SK-N-SH treated with all-trans-retinoic acid at 6 μM for 48 hours (cell line): ENCODE data around the gene ATG2A.

Experiments
- CREB5 ChIP-seq: fragments of 250-450 bp; sonication (Bioruptor Pico); IDR thresholded peaks from 2 replicates; pipeline ENCODE4 v1.5.1; 2020; ENCODE audit warnings: low read depth, mild to moderate bottlenecking, moderate library complexity
- CSDC2 ChIP-seq: fragments of 250-450 bp; sonication (Bioruptor Pico); IDR thresholded peaks from 2 replicates; pipeline ENCODE4 v1.5.0; 2020; ENCODE audit warnings: mild to moderate bottlenecking, moderate library complexity
- ESRRG ChIP-seq: fragments of 250-450 bp; sonication (Bioruptor Pico); IDR thresholded peaks from 2 replicates; pipeline ENCODE4 v1.6.1; 2021; ENCODE audit warnings: mild to moderate bottlenecking
- GLIS3 ChIP-seq: fragments of 250-450 bp; sonication (Bioruptor Pico); IDR thresholded peaks from 2 replicates; pipeline ENCODE4 v1.5.0; 2020; ENCODE audit warnings: mild to moderate bottlenecking, moderate library complexity
- OSR1 ChIP-seq: fragments of 250-450 bp; sonication (Bioruptor Pico); IDR thresholded peaks from 2 replicates; pipeline ENCODE4 v1.8.0; 2022; ENCODE audit warnings: moderate library complexity, mild to moderate bottlenecking, inconsistent platforms
- RARB ChIP-seq: fragments of 250-450 bp; sonication (Bioruptor Pico); IDR thresholded peaks from 2 replicates; pipeline ENCODE4 v1.8.0; 2021; ENCODE audit warnings: mild to moderate bottlenecking, moderate library complexity
- SNAI2 ChIP-seq: fragments of 250-450 bp; sonication (Bioruptor Pico); IDR thresholded peaks from 2 replicates; pipeline ENCODE4 v1.5.0; 2020; ENCODE audit warnings: mild to moderate bottlenecking, moderate library complexity
- TSHZ2 ChIP-seq: fragments of 250-450 bp; sonication (Bioruptor Pico); IDR thresholded peaks from 2 replicates; pipeline ENCODE4 v1.5.0; 2020; ENCODE audit warnings: mild to moderate bottlenecking, moderate library complexity
- ZC3H10 ChIP-seq: fragments of 250-450 bp; sonication (Bioruptor Pico); IDR thresholded peaks from 2 replicates; pipeline ENCODE4 v1.5.1; 2021; ENCODE audit warnings: mild to moderate bottlenecking, moderate library complexity
- ZFP3 ChIP-seq: fragments of 250-450 bp; sonication (Bioruptor Pico); IDR thresholded peaks from 2 replicates; pipeline ENCODE4 v1.5.0; 2020; ENCODE audit warnings: mild to moderate bottlenecking, moderate library complexity
- ZFP30 ChIP-seq: fragments of 450-650 bp; formaldehyde crosslinking; IDR thresholded peaks from 2 replicates; pipeline ENCODE4 v1.5.0; 2022; ENCODE audit warnings: mild to moderate bottlenecking, moderate library complexity
- TF ChIP-seq, protein P1 (sequence below): fragments of 250-450 bp; sonication (Bioruptor Pico); IDR thresholded peaks from 2 replicates; pipeline ENCODE4 v1.8.0; 2020; ENCODE audit warnings: mild to moderate bottlenecking, moderate library complexity, borderline replicate concordance
- TF ChIP-seq, protein P2 (sequence below): fragments of 250-450 bp; sonication (Bioruptor Pico); IDR thresholded peaks from 2 replicates; pipeline ENCODE4 v1.5.1; 2021; ENCODE audit warnings: mild to moderate bottlenecking, moderate library complexity

- TF ChIP-seq, protein P1, sequence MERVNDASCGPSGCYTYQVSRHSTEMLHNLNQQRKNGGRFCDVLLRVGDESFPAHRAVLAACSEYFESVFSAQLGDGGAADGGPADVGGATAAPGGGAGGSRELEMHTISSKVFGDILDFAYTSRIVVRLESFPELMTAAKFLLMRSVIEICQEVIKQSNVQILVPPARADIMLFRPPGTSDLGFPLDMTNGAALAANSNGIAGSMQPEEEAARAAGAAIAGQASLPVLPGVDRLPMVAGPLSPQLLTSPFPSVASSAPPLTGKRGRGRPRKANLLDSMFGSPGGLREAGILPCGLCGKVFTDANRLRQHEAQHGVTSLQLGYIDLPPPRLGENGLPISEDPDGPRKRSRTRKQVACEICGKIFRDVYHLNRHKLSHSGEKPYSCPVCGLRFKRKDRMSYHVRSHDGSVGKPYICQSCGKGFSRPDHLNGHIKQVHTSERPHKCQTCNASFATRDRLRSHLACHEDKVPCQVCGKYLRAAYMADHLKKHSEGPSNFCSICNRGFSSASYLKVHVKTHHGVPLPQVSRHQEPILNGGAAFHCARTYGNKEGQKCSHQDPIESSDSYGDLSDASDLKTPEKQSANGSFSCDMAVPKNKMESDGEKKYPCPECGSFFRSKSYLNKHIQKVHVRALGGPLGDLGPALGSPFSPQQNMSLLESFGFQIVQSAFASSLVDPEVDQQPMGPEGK (CRISPR knock-in tag), result peak; percentile 79; the same call in 1 of the 2 replicates
- no peak for TF ChIP-seq RARB (CRISPR knock-in tag)
- TF ChIP-seq CSDC2 (CRISPR knock-in tag), result no peak
- TF ChIP-seq GLIS3 (CRISPR knock-in tag), result no peak
- TF ChIP-seq ESRRG (CRISPR knock-in tag), result no peak
- TF ChIP-seq CREB5 (CRISPR knock-in tag), result no peak
- TF ChIP-seq, protein P2, sequence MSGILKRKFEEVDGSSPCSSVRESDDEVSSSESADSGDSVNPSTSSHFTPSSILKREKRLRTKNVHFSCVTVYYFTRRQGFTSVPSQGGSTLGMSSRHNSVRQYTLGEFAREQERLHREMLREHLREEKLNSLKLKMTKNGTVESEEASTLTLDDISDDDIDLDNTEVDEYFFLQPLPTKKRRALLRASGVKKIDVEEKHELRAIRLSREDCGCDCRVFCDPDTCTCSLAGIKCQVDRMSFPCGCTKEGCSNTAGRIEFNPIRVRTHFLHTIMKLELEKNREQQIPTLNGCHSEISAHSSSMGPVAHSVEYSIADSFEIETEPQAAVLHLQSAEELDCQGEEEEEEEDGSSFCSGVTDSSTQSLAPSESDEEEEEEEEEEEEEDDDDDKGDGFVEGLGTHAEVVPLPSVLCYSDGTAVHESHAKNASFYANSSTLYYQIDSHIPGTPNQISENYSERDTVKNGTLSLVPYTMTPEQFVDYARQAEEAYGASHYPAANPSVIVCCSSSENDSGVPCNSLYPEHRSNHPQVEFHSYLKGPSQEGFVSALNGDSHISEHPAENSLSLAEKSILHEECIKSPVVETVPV (CRISPR knock-in tag), result no peak
- TF ChIP-seq OSR1 (CRISPR knock-in tag), result no peak
- TF ChIP-seq ZFP3 (CRISPR knock-in tag), result peak; percentile 55; the same call in 1 of the 2 replicates
- TF ChIP-seq TSHZ2 (CRISPR knock-in tag), result no peak
- TF ChIP-seq ZFP30, result no peak
- TF ChIP-seq ZC3H10 (CRISPR knock-in tag), result no peak
- no peak for TF ChIP-seq SNAI2
Observed at GRCh38 chr11:64854534-64855502, 62.2 kb downstream of the ATG2A start.
